Erythroblast (primary cell): ENCODE measurements around the gene DROSHA.

ENCODE experiments used
- GATA1 ChIP-seq: IDR thresholded peaks from 2 replicates; pipeline ENCODE4 v1.6.1; 2011; ENCODE audit warnings: low read depth, mild to moderate bottlenecking, control low read depth, low read length, moderate library complexity
- POLR2A ChIP-seq: IDR thresholded peaks from 2 replicates; pipeline ENCODE4 v1.6.1; 2011; ENCODE audit warnings: mild to moderate bottlenecking, low read length

- TF ChIP-seq POLR2A = no peak
- no peak for TF ChIP-seq GATA1
Measured at GRCh38 chr5:31478901-31479300, 53.0 kb downstream of the DROSHA start.
